ENCODE measurements around the gene BARX1.

Gene BARX1

DNA sequence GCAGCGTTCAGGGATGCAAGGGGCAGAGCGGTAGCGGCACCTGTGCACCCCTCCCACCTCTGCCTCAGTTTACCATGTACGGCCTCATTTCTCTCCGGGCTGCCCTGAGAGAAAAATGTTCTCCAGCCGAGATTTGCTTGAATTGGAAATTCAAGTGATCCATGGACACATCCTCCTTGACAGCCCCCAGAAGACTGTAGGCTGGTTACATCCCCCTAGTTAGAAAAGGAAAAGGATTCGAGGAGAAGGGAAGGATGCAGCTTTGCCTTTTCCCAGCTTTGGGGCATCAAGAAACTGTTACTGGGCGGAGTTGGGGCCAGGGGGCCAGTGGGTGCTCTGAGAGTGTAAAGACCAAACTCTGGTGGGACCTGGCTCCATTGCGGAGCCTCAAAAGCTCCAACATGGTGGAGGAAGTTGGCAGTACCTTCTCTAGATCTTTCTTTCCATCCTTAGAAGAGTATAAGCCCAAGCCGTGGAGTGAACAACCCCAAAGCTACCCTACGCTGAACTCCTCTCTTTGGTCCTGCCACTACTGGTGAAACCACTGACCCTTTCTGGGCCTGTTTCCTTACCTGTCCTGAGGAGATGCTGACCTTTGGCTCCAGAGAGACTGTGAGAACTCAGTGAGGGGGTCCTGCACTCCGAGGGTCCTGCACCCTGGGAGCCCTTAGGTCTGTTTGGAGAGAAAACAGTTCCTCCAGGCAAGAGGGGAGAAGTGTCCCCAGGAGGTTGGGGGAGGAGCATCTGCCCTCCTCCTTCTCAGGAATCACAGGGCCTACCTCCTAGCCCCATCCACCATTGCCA is 1.0 kb upstream of the BARX1 start:
- no peak overlapping the region for H3K4me3 ChIP-seq (ENCODE audit: low read depth, low read length)
- H3K79me2 ChIP-seq, result no peaks in the 10 kb centered on the region
- H3K27me3 ChIP-seq (ENCODE audit: control insufficient read depth, insufficient read depth, low read length), result peaks cover 22% of the 10 kb centered on the region
- TF ChIP-seq, protein P1, sequence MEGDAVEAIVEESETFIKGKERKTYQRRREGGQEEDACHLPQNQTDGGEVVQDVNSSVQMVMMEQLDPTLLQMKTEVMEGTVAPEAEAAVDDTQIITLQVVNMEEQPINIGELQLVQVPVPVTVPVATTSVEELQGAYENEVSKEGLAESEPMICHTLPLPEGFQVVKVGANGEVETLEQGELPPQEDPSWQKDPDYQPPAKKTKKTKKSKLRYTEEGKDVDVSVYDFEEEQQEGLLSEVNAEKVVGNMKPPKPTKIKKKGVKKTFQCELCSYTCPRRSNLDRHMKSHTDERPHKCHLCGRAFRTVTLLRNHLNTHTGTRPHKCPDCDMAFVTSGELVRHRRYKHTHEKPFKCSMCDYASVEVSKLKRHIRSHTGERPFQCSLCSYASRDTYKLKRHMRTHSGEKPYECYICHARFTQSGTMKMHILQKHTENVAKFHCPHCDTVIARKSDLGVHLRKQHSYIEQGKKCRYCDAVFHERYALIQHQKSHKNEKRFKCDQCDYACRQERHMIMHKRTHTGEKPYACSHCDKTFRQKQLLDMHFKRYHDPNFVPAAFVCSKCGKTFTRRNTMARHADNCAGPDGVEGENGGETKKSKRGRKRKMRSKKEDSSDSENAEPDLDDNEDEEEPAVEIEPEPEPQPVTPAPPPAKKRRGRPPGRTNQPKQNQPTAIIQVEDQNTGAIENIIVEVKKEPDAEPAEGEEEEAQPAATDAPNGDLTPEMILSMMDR (IDR thresholded peaks at IDR 0.05), result no peak
- H3K4me1 ChIP-seq, result no peaks in the 10 kb centered on the region
- peak overlapping the region; percentile 67 for H3K4me2 ChIP-seq (ENCODE audit: low read length)
- H3K9me3 ChIP-seq (ENCODE audit: control insufficient read depth, low read length), result no peaks in the 10 kb centered on the region
- H3K9ac ChIP-seq, result no peak overlapping the region
- H2AFZ ChIP-seq, result no peak overlapping the region
- no peaks in the 10 kb centered on the region for H3K36me3 ChIP-seq (ENCODE audit: control insufficient read depth, insufficient read depth, low read length)
- H3K27ac ChIP-seq, result no peak overlapping the region

DNA sequence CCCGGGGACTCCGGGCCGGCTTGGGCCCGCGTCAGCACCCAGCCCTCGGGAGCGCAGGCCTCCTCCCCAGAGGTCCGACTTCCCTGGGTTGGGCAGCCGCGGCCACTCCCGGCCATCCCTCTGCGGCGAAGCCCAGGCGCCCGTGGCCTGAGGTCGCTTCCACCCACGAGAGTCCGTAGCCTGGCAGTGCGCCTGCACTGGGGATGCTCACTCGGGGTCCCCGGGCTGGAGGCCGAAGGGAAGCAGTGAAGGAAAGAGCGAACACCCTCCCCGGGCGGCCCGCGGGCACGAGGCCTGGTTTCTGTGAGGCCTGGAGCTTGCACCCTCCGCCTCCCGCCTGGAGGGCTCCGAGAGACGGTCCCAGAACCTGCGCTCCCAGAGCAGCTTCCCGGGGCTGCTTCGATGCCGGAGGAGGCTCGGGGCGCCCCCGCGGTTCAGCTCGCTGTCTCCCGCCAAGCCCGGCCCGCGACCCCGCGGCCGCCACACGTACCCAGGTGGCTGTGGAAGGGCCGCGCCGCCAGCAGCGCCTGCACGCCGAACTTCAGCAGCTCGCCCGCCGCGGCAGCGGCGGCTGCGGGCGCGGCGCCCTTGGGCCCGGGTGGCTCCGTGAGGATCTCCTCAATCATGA is 607 bp downstream of the BARX1 start:
- H3K4me1 ChIP-seq, result no peaks in the 10 kb centered on the region
- no peaks in the 10 kb centered on the region for H3K79me2 ChIP-seq
- no peak overlapping the region for H3K4me2 ChIP-seq (ENCODE audit: low read length)
- no peak overlapping the region for H3K4me3 ChIP-seq (ENCODE audit: low read depth, low read length)
- H3K36me3 ChIP-seq (ENCODE audit: control insufficient read depth, insufficient read depth, low read length), result no peaks in the 10 kb centered on the region
- H3K9me3 ChIP-seq (ENCODE audit: control insufficient read depth, low read length), result no peaks in the 10 kb centered on the region
- no peak overlapping the region for H2AFZ ChIP-seq
- no peak overlapping the region for H3K27ac ChIP-seq
- H3K27me3 ChIP-seq (ENCODE audit: control insufficient read depth, insufficient read depth, low read length), result peaks cover 22% of the 10 kb centered on the region
- TF ChIP-seq, protein P1 (IDR thresholded peaks at IDR 0.05), result no peak
- no peak overlapping the region for H3K9ac ChIP-seq

DNA sequence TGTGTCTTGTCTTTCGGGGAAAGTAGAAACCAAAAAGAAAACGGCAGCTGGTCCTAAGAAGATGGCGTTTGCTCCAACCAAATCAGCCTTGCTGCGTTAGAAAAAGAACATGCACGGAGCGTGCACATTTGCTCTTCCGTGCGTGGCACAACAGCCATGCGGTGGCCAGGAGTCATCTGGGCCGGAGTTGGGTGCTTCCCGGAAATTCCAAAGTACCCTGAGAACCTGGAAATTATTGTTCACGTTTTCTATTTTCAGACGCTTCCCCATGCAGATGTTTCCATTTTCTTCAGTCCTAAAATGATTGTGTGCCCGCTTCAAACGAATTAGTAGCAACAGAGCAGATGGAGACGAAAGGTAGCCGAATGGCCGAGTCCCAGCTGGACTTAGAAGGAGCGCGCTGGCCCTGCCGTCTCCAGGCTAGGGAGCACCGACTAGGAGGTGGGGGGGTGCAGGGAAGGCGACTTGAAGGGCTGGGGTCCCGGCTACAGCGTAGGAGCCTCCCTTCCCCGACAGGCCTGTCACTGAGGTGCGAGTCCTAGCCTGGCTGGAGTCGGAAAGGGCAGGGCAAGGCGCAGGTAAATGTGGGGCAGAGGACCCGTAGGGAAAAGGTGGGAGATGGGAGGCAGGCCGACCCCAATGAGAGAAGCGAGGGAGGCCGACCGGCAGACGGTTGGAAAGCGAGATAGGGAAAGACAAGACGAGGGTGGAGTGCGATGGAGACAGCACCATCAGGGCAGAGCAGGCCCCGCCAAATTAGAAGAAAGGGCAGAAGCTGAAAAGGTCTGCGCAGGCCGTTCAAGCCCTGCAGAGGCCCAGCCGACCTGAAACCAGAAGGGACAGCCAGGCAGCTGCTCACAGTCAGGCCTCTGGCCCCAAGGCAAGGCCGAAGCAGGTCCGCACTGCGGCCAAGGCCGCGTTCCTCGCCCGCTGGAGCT is 1.4 kb downstream of the BARX1 start:
- H3K27me3 ChIP-seq (ENCODE audit: control insufficient read depth, insufficient read depth, low read length), result peaks cover 21% of the 10 kb centered on the region
- TF ChIP-seq, protein P1 (IDR thresholded peaks at IDR 0.05), result no peak
- H3K9ac ChIP-seq, result no peak overlapping the region
- H3K4me2 ChIP-seq (ENCODE audit: low read length), result no peak overlapping the region
- no peaks in the 10 kb centered on the region for H3K79me2 ChIP-seq
- no peak overlapping the region for H2AFZ ChIP-seq
- no peaks in the 10 kb centered on the region for H3K4me1 ChIP-seq
- no peaks in the 10 kb centered on the region for H3K36me3 ChIP-seq (ENCODE audit: control insufficient read depth, insufficient read depth, low read length)
- no peaks in the 10 kb centered on the region for H3K9me3 ChIP-seq (ENCODE audit: control insufficient read depth, low read length)
- no peak overlapping the region for H3K27ac ChIP-seq
- H3K4me3 ChIP-seq (ENCODE audit: low read depth, low read length), result no peak overlapping the region

DNA sequence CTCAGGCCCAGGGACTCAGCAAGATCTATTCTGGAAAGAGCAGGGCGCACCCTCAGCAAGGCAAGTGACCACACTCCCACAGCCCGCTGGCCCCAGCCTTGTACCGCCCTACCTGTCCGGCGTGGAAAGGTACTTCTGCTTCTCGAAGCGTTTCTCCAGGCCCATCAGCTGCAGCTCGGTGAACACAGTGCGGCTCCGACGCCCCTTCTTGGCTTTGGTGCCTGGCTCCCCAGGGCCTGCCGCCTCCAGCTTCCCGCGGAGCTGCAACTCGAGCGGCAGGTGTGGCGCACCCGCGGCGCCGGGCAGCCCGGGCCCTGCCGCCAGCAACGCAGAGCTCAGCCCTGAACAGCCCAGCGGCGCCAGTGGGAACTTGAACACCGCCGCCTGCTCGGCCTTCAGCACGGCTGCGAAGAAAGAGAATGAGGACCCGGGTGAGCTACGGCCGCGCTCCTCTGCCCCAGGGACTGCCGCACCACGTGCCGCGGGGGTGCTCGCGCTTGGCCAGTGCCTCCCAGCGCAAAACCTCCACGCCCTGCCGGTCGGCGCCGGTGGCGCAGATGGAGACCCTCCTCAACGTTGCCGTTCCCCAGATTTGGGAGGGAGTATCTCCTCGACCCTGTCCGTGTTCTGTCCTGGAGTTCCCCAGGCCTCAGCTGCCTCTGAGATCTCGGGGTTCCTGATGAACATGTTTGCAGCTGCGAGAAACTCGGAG is 2.2 kb downstream of the BARX1 start:
- no peak overlapping the region for H2AFZ ChIP-seq
- no peak overlapping the region for H3K27ac ChIP-seq
- no peaks in the 10 kb centered on the region for H3K9me3 ChIP-seq (ENCODE audit: control insufficient read depth, low read length)
- no peak overlapping the region for H3K9ac ChIP-seq
- H3K4me3 ChIP-seq (ENCODE audit: low read depth, low read length), result no peak overlapping the region
- TF ChIP-seq, protein P1 (IDR thresholded peaks at IDR 0.05), result no peak
- peak overlapping the region; percentile 9 for H3K4me2 ChIP-seq (ENCODE audit: low read length)
- no peaks in the 10 kb centered on the region for H3K79me2 ChIP-seq
- H3K27me3 ChIP-seq (ENCODE audit: control insufficient read depth, insufficient read depth, low read length), result peaks cover 15% of the 10 kb centered on the region
- no peaks in the 10 kb centered on the region for H3K36me3 ChIP-seq (ENCODE audit: control insufficient read depth, insufficient read depth, low read length)
- H3K4me1 ChIP-seq, result no peaks in the 10 kb centered on the region

All from parathyroid adenoma (tissue), 2 donors.